ENCODE data around the gene MELTF. TPM values are rescaled to one million over a fixed set of nuclear protein-coding genes. Genes with fewer than 3 reads are reported as not detected.
A peak's percentile ranks its signal among the peaks of the same experiment; 100 is the strongest.

Gene MELTF
- total RNA-seq, 2 experiments from 2014 or later, result 9.6 to 14.6 TPM

GRCh38 chr3:196965804-196966173 lies 63.8 kb downstream of the MELTF start:
- H3K4me1 ChIP-seq (ENCODE audit: insufficient read depth, low read length, poor library complexity, severe bottlenecking), result peaks cover 19% of the 10 kb centered on the region
- DNase-seq (ENCODE audit: low spot score), result no peak
- no peaks in the 10 kb centered on the region for H3K36me3 ChIP-seq (ENCODE audit: insufficient read depth, low read length)
- H3K27ac ChIP-seq (ENCODE audit: low read depth, low read length, poor library complexity, severe bottlenecking), result no peak overlapping the region
- no peak overlapping the region for H3K4me3 ChIP-seq (ENCODE audit: low read depth, low read length, poor library complexity, severe bottlenecking)
- H3K9me3 ChIP-seq (ENCODE audit: low read length), result no peaks in the 10 kb centered on the region
- H3K79me2 ChIP-seq (ENCODE audit: insufficient read depth, low read depth, low read length), result no peaks in the 10 kb centered on the region
- H2AFZ ChIP-seq (ENCODE audit: low read length), result no peak overlapping the region
- no TSS peak for BruUV-seq (replicated peaks)
- no peak overlapping the region for H3K4me2 ChIP-seq (ENCODE audit: low read length)
- no peaks in the 10 kb centered on the region for H3K9me2 ChIP-seq (ENCODE audit: insufficient read depth, low read length)
- intact Hi-C loops (cut with micrococcal nuclease; ENCODE audit: unreplicated experiment), result loop anchor here (1.0 to 10.0 kb wide), 2 partner anchors 41 to 251 kb away; partner anchors contain the start of genes CEP19 and PIGX
- ChIA-PET CTCF (ENCODE audit: unreplicated experiment) (no interaction called here), POLR2A (interaction anchor here (0.8 kb wide), 1 partner anchor 336 kb away, joined by 3 read pairs; no protein-coding TSS in a partner anchor)
- TF ChIP-seq EZH2phosphoT487 (IDR thresholded peaks at IDR 0.05; ENCODE audit: borderline replicate concordance, low read depth, low read length), result no peak
- TF ChIP-seq CTCF (conservative IDR thresholded peaks at IDR 0.05; ENCODE audit: low read length), result no peak
- H4K20me1 ChIP-seq (ENCODE audit: insufficient read depth, low read length), result no peaks in the 10 kb centered on the region

- no peak for TF ChIP-seq EZH2phosphoT487 (IDR thresholded peaks at IDR 0.05; ENCODE audit: borderline replicate concordance, low read depth, low read length)
- TF ChIP-seq CTCF (conservative IDR thresholded peaks at IDR 0.05; ENCODE audit: low read length), result no peak
- H3K9me3 ChIP-seq (ENCODE audit: low read length), result no peaks in the 10 kb centered on the region
- no peak for DNase-seq (ENCODE audit: low spot score)
- no TSS peak for BruUV-seq (replicated peaks)
- no peak overlapping the region for H3K4me2 ChIP-seq (ENCODE audit: low read length)
- H3K4me3 ChIP-seq (ENCODE audit: low read depth, low read length, poor library complexity, severe bottlenecking), result no peak overlapping the region
- no peak overlapping the region for H3K27ac ChIP-seq (ENCODE audit: low read depth, low read length, poor library complexity, severe bottlenecking)
- ChIA-PET CTCF (ENCODE audit: unreplicated experiment) (no interaction called here), POLR2A (no interaction called here)
- no peaks in the 10 kb centered on the region for H4K20me1 ChIP-seq (ENCODE audit: insufficient read depth, low read length)
- intact Hi-C loops (cut with micrococcal nuclease; ENCODE audit: unreplicated experiment), result loop anchor here (1.0 to 10.0 kb wide), 2 partner anchors 41 to 250 kb away; partner anchors contain the start of genes CEP19 and PIGX
- H3K36me3 ChIP-seq (ENCODE audit: insufficient read depth, low read length), result no peaks in the 10 kb centered on the region
- peaks cover 19% of the 10 kb centered on the region for H3K4me1 ChIP-seq (ENCODE audit: insufficient read depth, low read length, poor library complexity, severe bottlenecking)
- no peaks in the 10 kb centered on the region for H3K9me2 ChIP-seq (ENCODE audit: insufficient read depth, low read length)
- H2AFZ ChIP-seq (ENCODE audit: low read length), result no peak overlapping the region
- H3K79me2 ChIP-seq (ENCODE audit: insufficient read depth, low read depth, low read length), result no peaks in the 10 kb centered on the region
These were observed 64.4 kb downstream of the MELTF start for GRCh38 chr3:196965112-196965803.

- Histone ChIP-seq H3K79me2 (ENCODE audit: insufficient read depth, low read depth, low read length) (no peaks in the 10 kb centered on the region), H3K9me2 (ENCODE audit: insufficient read depth, low read length) (no peaks in the 10 kb centered on the region), H3K4me3 (ENCODE audit: low read depth, low read length, poor library complexity, severe bottlenecking) (no peak overlapping the region), H3K36me3 (ENCODE audit: insufficient read depth, low read length) (no peaks in the 10 kb centered on the region), H4K20me1 (ENCODE audit: insufficient read depth, low read length) (no peaks in the 10 kb centered on the region), H2AFZ (ENCODE audit: low read length) (0 out of 2 replicates have a peak overlapping the region, but pooled peaks have one; percentile 61), H3K9me3 (ENCODE audit: low read length) (no peaks in the 10 kb centered on the region), H3K4me1 (ENCODE audit: insufficient read depth, low read length, poor library complexity, severe bottlenecking) (peaks cover 11% of the 10 kb centered on the region), H3K4me2 (ENCODE audit: low read length) (no peak overlapping the region), H3K27ac (ENCODE audit: low read depth, low read length, poor library complexity, severe bottlenecking) (no peak overlapping the region)
- BruUV-seq (replicated peaks), result no TSS peak
- no peak for DNase-seq (ENCODE audit: low spot score)
- ChIA-PET POLR2A (no interaction called here), CTCF (ENCODE audit: unreplicated experiment) (interaction anchor here (0.5 kb wide), 1 partner anchor 21 kb away, joined by 3 read pairs; the partner anchor contains the start of gene NCBP2)
- TF ChIP-seq CTCF (conservative IDR thresholded peaks at IDR 0.05; ENCODE audit: low read length), result no peak
- no peak for TF ChIP-seq EZH2phosphoT487 (IDR thresholded peaks at IDR 0.05; ENCODE audit: borderline replicate concordance, low read depth, low read length)
- intact Hi-C loops (cut with micrococcal nuclease; ENCODE audit: unreplicated experiment), result loop anchor here (10.0 kb wide), 1 partner anchor 249 kb away; the partner anchor contains the start of genes CEP19 and PIGX
These were observed 66.0 kb downstream of the MELTF start for GRCh38 chr3:196963631-196963953.

Data from OCI-LY7 (cell line).